ENCODE data around the gene ENOX2.

ENOX2 gene

DNA sequence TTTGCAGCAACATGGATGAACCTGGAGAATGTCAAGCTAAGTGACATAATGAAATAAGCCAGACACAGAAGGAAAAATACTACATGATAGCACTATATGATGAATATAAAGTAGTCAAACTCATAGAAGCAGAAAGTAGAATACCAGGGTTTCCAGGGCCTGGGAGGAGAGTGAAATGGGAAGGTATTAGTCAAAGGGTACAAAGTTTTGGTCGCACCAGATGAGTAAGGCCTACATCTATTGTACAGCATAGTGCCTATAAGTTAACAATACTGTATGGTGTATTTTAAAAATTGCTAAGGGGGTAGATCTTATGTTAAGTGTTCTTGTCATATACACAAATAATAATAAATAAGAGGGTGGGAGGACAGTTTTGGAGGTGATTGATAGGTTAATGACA, 41.5 kb downstream of the ENOX2 start:
- TF ChIP-seq SPI1 (IDR thresholded peaks at IDR 0.05; ENCODE audit: low read depth, low read length) (no peak), POLR2A (IDR thresholded peaks at IDR 0.05; ENCODE audit: low read depth, low read length) (no peak), TAF1 (IDR thresholded peaks at IDR 0.05; ENCODE audit: low read depth, low read length) (no peak), POLR2AphosphoS5 (IDR thresholded peaks at IDR 0.05; ENCODE audit: low read depth, low read length) (no peak), POU2F2 (IDR thresholded peaks at IDR 0.05; ENCODE audit: low read depth, low read length) (no peak), PAX5 (IDR thresholded peaks at IDR 0.05; ENCODE audit: insufficient read depth, low read length, severe bottlenecking) (no peak)
- FAIRE-seq (no peak), DNase-seq (ENCODE audit: insufficient read length, low spot score) (no peak)

DNA sequence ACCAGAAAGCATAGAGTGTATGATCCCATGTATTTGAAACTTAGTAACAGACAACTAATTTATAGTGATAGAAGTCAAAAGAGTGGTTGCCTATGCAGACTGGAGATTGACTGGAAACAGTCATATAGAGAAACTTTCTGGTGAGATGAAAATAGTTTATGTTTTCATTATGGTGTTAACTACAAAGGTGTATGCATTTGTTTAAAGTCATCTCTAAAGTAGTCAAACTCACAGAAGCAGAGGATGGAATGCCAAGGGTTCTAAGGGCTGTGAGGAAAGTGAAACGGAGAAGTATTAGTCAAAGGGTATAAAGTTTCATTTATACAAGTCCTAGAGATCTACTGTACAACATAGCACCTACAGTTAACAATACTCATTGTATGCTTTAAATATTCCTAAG, 45.8 kb downstream of the ENOX2 start:
- FAIRE-seq (peak; percentile 75), DNase-seq (ENCODE audit: insufficient read length, low spot score) (peak; percentile 6)
- TF ChIP-seq PAX5 (IDR thresholded peaks at IDR 0.05; ENCODE audit: insufficient read depth, low read length, severe bottlenecking) = no peak
- TF ChIP-seq POLR2A (IDR thresholded peaks at IDR 0.05; ENCODE audit: low read depth, low read length) = no peak
- no peak for TF ChIP-seq POLR2AphosphoS5 (IDR thresholded peaks at IDR 0.05; ENCODE audit: low read depth, low read length)
- no peak for TF ChIP-seq POU2F2 (IDR thresholded peaks at IDR 0.05; ENCODE audit: low read depth, low read length)
- TF ChIP-seq SPI1 (IDR thresholded peaks at IDR 0.05; ENCODE audit: low read depth, low read length) = no peak

DNA sequence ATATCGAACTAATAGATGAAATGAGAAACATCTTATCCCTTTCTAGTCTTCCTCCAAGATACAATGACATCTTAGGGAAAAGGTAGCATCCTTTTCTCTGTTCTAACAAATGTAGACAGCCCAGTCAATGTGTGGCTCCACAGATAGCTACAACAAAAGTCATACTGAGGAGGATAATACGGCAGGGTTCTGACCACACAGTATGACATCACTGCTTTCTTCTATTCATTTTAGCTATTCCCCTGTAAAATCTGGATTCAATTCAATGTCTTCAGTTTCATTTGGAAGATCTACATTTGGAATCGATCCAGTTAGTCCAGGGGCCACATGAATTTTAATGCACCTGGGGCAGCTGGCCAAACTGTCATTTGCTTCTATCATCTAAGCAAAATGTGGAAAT, 51.4 kb downstream of the ENOX2 start:
- DNase-seq (ENCODE audit: insufficient read length, low spot score) = no peak
- FAIRE-seq = no peak

DNA sequence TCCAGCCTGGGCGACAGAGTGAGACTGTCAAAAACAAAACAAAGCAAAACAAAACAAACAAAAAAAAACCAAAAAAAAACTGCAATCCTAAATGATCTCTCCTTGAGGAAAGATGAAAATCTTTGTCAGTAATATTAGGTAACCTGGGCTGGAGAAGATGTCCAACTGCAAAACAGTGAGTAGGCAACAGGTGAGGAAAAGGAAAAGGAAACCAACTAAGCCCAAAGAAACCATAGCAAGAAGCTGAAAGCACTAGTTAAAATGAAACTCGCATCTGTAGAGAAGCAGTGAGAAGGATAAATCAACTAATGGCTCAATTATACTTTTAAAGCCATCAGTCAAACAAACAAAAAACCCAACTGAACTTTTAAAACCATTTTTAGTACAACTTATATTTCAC, 54.2 kb downstream of the ENOX2 start:
- FAIRE-seq (peak; percentile 88), DNase-seq (ENCODE audit: insufficient read length, low spot score) (no peak)
- no peak for TF ChIP-seq SPI1 (IDR thresholded peaks at IDR 0.05; ENCODE audit: low read depth, low read length)
- no peak for TF ChIP-seq POLR2AphosphoS5 (IDR thresholded peaks at IDR 0.05; ENCODE audit: low read depth, low read length)
- TF ChIP-seq POU2F2 (IDR thresholded peaks at IDR 0.05; ENCODE audit: low read depth, low read length) = no peak
- TF ChIP-seq TAF1 (IDR thresholded peaks at IDR 0.05; ENCODE audit: low read depth, low read length) = no peak
- TF ChIP-seq PAX5 (IDR thresholded peaks at IDR 0.05; ENCODE audit: insufficient read depth, low read length, severe bottlenecking) = no peak
- TF ChIP-seq POLR2A (IDR thresholded peaks at IDR 0.05; ENCODE audit: low read depth, low read length) = no peak

More for the DNA sequence above, 51.4 kb downstream of the ENOX2 start:
- TF ChIP-seq POU2F2 (IDR thresholded peaks at IDR 0.05; ENCODE audit: low read depth, low read length) (no peak), PAX5 (IDR thresholded peaks at IDR 0.05; ENCODE audit: insufficient read depth, low read length, severe bottlenecking) (no peak), POLR2AphosphoS5 (IDR thresholded peaks at IDR 0.05; ENCODE audit: low read depth, low read length) (no peak), POLR2A (IDR thresholded peaks at IDR 0.05; ENCODE audit: low read depth, low read length) (no peak), TAF1 (IDR thresholded peaks at IDR 0.05; ENCODE audit: low read depth, low read length) (no peak), SPI1 (IDR thresholded peaks at IDR 0.05; ENCODE audit: low read depth, low read length) (no peak)

DNA sequence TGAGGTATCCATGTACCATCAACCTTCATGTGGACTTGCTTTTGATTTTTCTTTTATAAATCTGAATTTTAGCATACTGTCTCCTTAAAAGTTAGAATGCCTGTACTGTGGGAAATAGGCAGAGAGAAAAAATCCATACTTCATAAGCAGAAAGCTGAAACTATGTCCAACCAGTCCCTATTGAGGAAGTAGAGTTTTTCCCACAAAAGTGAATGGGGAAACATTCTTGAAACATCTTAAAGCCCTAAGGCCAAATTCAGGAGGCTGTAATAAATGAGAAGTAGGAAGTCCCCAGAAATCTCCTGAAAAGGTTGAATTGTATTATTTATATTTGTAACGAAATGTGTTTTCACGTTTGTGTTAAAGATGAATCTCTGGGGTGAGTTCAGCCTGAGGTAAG, 56.3 kb downstream of the ENOX2 start:
- no peak for DNase-seq (ENCODE audit: insufficient read length, low spot score)
- no peak for TF ChIP-seq PAX5 (IDR thresholded peaks at IDR 0.05; ENCODE audit: insufficient read depth, low read length, severe bottlenecking)
- no peak for TF ChIP-seq POLR2A (IDR thresholded peaks at IDR 0.05; ENCODE audit: low read depth, low read length)
- TF ChIP-seq TAF1 (IDR thresholded peaks at IDR 0.05; ENCODE audit: low read depth, low read length) = no peak
- TF ChIP-seq SPI1 (IDR thresholded peaks at IDR 0.05; ENCODE audit: low read depth, low read length) = no peak
- no peak for TF ChIP-seq POLR2AphosphoS5 (IDR thresholded peaks at IDR 0.05; ENCODE audit: low read depth, low read length)
- TF ChIP-seq POU2F2 (IDR thresholded peaks at IDR 0.05; ENCODE audit: low read depth, low read length) = no peak
- FAIRE-seq = no peak

DNA sequence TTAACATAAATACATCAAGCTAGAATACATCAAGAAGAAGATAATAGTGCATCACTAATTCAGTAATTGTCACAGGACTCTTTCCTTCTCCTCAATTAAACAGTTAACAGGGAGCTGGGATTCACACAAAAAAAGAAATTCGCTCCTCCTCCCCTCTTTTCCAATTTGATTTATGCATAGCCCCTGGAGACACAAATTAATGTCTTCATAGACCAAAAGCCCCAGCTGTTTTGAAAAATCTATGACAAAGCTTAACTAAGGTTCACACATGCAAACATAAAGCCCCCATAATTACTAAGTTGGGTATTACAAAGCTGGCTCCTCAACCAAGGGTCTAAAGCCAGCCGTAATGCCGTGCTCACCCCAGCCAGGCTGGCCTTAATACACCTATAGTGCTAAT, 61.2 kb downstream of the ENOX2 start:
- TF ChIP-seq TAF1 (IDR thresholded peaks at IDR 0.05; ENCODE audit: low read depth, low read length) (no peak), POU2F2 (IDR thresholded peaks at IDR 0.05; ENCODE audit: low read depth, low read length) (no peak), PAX5 (IDR thresholded peaks at IDR 0.05; ENCODE audit: insufficient read depth, low read length, severe bottlenecking) (no peak), SPI1 (IDR thresholded peaks at IDR 0.05; ENCODE audit: low read depth, low read length) (no peak), POLR2A (IDR thresholded peaks at IDR 0.05; ENCODE audit: low read depth, low read length) (no peak), POLR2AphosphoS5 (IDR thresholded peaks at IDR 0.05; ENCODE audit: low read depth, low read length) (no peak)
- DNase-seq (ENCODE audit: insufficient read length, low spot score) (no peak), FAIRE-seq (no peak)

DNA sequence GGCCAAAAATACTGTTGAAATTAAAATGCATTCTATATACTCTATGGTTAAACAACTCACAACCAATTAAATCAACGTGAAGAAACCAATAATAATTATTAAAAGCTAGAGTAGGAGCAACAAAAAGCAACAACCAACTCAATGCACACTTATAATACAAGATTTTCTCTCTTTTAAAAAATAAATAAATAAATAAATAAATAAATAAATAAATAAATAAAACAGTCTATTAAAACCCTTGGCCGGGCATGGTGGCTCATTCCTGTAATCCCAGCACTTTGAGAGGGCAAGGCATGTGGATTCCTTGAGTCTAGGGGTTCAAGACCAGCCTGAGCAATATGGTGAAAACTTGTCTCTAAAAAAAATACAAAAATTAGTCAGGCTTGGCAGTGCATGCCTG, 62.7 kb downstream of the ENOX2 start:
- DNase-seq (ENCODE audit: insufficient read length, low spot score) = no peak
- no peak for TF ChIP-seq POLR2A (IDR thresholded peaks at IDR 0.05; ENCODE audit: low read depth, low read length)
- no peak for FAIRE-seq

DNA sequence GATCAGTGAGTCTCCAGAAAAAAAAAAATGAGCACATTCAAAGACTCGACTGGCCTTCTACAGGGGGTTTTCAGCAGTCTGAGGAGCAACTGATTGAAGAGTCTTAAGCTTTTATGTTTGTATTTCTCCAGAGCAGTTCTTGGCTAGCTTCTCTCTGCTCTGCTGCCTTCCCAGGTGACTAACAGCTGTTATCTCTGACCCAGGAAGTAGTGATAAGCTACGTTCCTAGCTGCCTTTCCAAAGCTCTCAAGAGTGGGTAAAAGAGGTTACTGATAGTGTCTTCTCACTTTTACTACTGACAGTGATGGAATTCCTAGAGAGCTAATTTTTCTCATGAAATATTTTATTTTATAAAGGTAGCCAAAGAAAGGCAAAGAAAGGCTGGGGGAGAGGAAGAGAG, 66.6 kb downstream of the ENOX2 start:
- no peak for FAIRE-seq
- no peak for TF ChIP-seq POLR2AphosphoS5 (IDR thresholded peaks at IDR 0.05; ENCODE audit: low read depth, low read length)
- TF ChIP-seq POLR2A (IDR thresholded peaks at IDR 0.05; ENCODE audit: low read depth, low read length) = no peak
- no peak for TF ChIP-seq SPI1 (IDR thresholded peaks at IDR 0.05; ENCODE audit: low read depth, low read length)
- TF ChIP-seq PAX5 (IDR thresholded peaks at IDR 0.05; ENCODE audit: insufficient read depth, low read length, severe bottlenecking) = no peak
- no peak for TF ChIP-seq TAF1 (IDR thresholded peaks at IDR 0.05; ENCODE audit: low read depth, low read length)
- TF ChIP-seq POU2F2 (IDR thresholded peaks at IDR 0.05; ENCODE audit: low read depth, low read length) = no peak
- no peak for DNase-seq (ENCODE audit: insufficient read length, low spot score)

DNA sequence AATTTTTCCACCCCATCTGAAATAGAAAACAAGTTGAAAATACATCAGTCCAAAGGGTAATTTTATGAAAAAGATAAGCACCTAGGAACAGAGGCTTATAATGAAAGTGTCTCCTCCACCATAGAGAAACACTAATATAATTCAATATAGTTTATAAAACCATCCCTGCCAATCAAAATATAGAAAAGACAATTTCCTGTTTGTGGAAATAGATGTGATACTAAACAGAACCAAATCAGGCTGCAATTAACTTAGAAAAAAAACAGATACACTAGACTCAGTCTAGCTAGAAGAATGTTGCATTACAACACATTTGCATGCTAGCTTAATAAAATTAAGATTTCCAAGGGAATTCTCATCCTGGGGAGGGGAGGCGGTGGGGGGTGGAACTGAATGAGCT, 68.2 kb downstream of the ENOX2 start:
- TF ChIP-seq POLR2A (IDR thresholded peaks at IDR 0.05; ENCODE audit: low read depth, low read length) (no peak), PAX5 (IDR thresholded peaks at IDR 0.05; ENCODE audit: insufficient read depth, low read length, severe bottlenecking) (no peak), SPI1 (IDR thresholded peaks at IDR 0.05; ENCODE audit: low read depth, low read length) (no peak), POU2F2 (IDR thresholded peaks at IDR 0.05; ENCODE audit: low read depth, low read length) (no peak), POLR2AphosphoS5 (IDR thresholded peaks at IDR 0.05; ENCODE audit: low read depth, low read length) (no peak), TAF1 (IDR thresholded peaks at IDR 0.05; ENCODE audit: low read depth, low read length) (no peak)
- no peak for DNase-seq (ENCODE audit: insufficient read length, low spot score)
- no peak for FAIRE-seq

DNA sequence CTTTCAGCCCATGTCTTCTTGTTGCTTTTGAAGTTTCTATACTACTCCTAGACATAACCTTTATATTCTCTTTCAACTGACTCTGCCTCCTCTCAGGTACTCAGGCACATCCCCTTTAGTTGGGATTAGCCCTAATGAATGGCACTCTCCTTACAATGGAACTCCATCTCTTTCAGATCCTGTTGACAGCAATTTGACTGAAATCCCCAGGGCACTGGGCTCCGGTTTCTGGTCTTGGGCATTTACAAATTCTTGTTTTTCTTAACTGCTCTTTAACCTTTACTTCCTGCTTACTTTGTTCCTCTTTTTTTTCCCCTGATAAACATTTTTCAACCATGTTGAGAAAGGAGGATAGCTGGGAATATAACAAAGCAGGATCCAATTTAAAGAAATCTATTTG, 68.9 kb downstream of the ENOX2 start:
- FAIRE-seq (no peak), DNase-seq (ENCODE audit: insufficient read length, low spot score) (no peak)
- no peak for TF ChIP-seq PAX5 (IDR thresholded peaks at IDR 0.05; ENCODE audit: insufficient read depth, low read length, severe bottlenecking)
- TF ChIP-seq POLR2AphosphoS5 (IDR thresholded peaks at IDR 0.05; ENCODE audit: low read depth, low read length) = no peak
- no peak for TF ChIP-seq POU2F2 (IDR thresholded peaks at IDR 0.05; ENCODE audit: low read depth, low read length)
- no peak for TF ChIP-seq SPI1 (IDR thresholded peaks at IDR 0.05; ENCODE audit: low read depth, low read length)
- no peak for TF ChIP-seq TAF1 (IDR thresholded peaks at IDR 0.05; ENCODE audit: low read depth, low read length)
- TF ChIP-seq POLR2A (IDR thresholded peaks at IDR 0.05; ENCODE audit: low read depth, low read length) = no peak
